Measurements from ENCODE around the gene HCLS1. TPM values are rescaled to one million over a fixed set of nuclear protein-coding genes. Genes with fewer than 3 reads are reported as not detected.

HCLS1 gene
- total and polyA plus RNA-seq, 9 of the 15 experiments (the other 6 are each of a cell fraction or from before 2014, with no cell fraction given): 4.8 to 34.1 (median 22.0) TPM

DNA sequence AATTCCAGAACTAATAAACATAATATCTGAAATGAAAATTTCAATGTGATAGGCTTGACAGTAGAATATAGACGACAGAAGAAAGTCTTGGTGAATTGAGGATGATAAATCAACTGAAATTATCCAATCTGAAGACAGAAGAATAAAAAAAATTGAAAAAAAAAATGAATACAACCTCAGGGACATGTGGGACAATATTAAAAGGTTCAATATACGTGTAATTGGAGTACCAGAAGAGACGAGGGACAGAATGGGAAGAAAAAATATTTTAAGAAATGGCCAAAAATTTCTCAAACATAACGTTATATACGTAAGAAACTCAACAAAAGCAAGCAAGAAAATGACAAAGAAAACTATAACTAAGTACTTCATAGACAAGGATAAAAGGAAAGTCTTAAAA lies 43.3 kb upstream of the HCLS1 start:
- peaks cover 10% of the 10 kb centered on the region; the same call in 1 of the 3 replicates for H3K36me3 ChIP-seq (ENCODE audit: control insufficient read depth, insufficient read depth, low read length)
- intact Hi-C loops (cut with micrococcal nuclease) (no loop called here), in situ Hi-C loops (cut with MboI) (no loop called here)
- ChIA-PET POLR2A (no interaction called here), CTCF (ENCODE audit: low intra/inter-chr PET ratio) (no interaction called here)
- no peaks in the 10 kb centered on the region for H3K27me3 ChIP-seq (ENCODE audit: control insufficient read depth in 2 of 2, insufficient read depth in 2 of 2, low read length in 2 of 2)
- no peak overlapping the region for H3K9ac ChIP-seq (ENCODE audit: insufficient read depth in 1 of 2, low read depth in 2 of 2, low read length in 2 of 2)
- WGBS (ENCODE audit: insufficient coverage, low coverage, missing lambda C conversion rate): 62% methylated on average over 5 of the region's 5 CpGs
- H3K4me2 ChIP-seq (ENCODE audit: insufficient read depth, low read length): no peak overlapping the region
- FAIRE-seq (no peak), ATAC-seq (no peak), DNase-seq (ENCODE audit: extremely low read depth in 1 of 4, low spot score in 3 of 4) (no peak)
- H3K4me1 ChIP-seq (replicated peaks in 1 of 2; ENCODE audit: control insufficient read depth in 2 of 2, insufficient read depth in 2 of 2, low read length in 2 of 2): no peaks in the 10 kb centered on the region
- H4K20me1 ChIP-seq (replicated peaks; ENCODE audit: control insufficient read depth, insufficient read depth, low read length): no peaks in the 10 kb centered on the region
- no peaks in the 10 kb centered on the region for H3K9me1 ChIP-seq (ENCODE audit: control insufficient read depth, insufficient read depth, low read length)
- no peak overlapping the region for H3K4me3 ChIP-seq
- no peaks in the 10 kb centered on the region for H3K9me3 ChIP-seq (replicated peaks; ENCODE audit: control insufficient read depth, insufficient read depth, low read depth, low read length)
- BruUV-seq (replicated peaks): no TSS peak
- H3K27ac ChIP-seq (ENCODE audit: extremely low read depth, low read depth, low read length): no peak overlapping the region
- TF ChIP-seq ZHX1 (conservative IDR thresholded peaks at IDR 0.05; ENCODE audit: low read length): no peak
- no peak for TF ChIP-seq TCFL5 (CRISPR knock-in tag; conservative IDR thresholded peaks at IDR 0.05)
- no peak for TF ChIP-seq ELF2 (CRISPR knock-in tag; IDR thresholded peaks at IDR 0.05)
- no peaks in the 10 kb centered on the region for H3K79me2 ChIP-seq (ENCODE audit: control insufficient read depth, insufficient read depth, low read length)
- H2AFZ ChIP-seq (ENCODE audit: low read depth, low read length): no peak overlapping the region

DNA sequence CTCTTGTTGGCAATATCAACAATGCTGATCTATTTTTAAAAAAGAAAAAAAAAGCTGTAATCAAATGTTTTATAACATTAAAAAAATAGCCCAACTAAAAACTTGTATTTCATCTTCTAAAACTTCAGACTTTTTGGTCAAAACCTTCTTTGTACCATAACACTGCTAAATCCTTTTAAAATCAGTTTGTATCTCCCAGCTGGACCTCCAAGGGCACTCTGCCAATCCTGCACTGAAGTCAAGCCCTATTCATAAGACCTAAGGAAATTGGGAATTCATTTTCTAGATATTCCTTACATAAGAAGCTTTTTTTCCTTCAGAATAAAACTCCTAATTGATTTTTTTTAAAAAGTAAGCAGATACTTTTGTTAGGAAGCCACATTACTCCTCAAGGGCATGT lies 38.2 kb upstream of the HCLS1 start:
- DNase-seq (ENCODE audit: extremely low read depth in 1 of 4, low spot score in 3 of 4): no peak
- Histone ChIP-seq H3K27ac (ENCODE audit: extremely low read depth, low read depth, low read length) (no peak overlapping the region), H3K27me3 (ENCODE audit: control insufficient read depth in 2 of 2, insufficient read depth in 2 of 2, low read length in 2 of 2) (no peaks in the 10 kb centered on the region), H3K4me3 (no peak overlapping the region), H3K4me2 (ENCODE audit: insufficient read depth, low read length) (no peak overlapping the region), H3K9me1 (ENCODE audit: control insufficient read depth, insufficient read depth, low read length) (no peaks in the 10 kb centered on the region), H4K20me1 (replicated peaks; ENCODE audit: control insufficient read depth, insufficient read depth, low read length) (no peaks in the 10 kb centered on the region), H3K9me3 (replicated peaks; ENCODE audit: control insufficient read depth, insufficient read depth, low read depth, low read length) (no peaks in the 10 kb centered on the region), H3K4me1 (replicated peaks in 1 of 2; ENCODE audit: control insufficient read depth in 2 of 2, insufficient read depth in 2 of 2, low read length in 2 of 2) (no peaks in the 10 kb centered on the region), H3K9ac (ENCODE audit: insufficient read depth in 1 of 2, low read depth in 2 of 2, low read length in 2 of 2) (no peak overlapping the region), H2AFZ (ENCODE audit: low read depth, low read length) (no peak overlapping the region), H3K36me3 (ENCODE audit: control insufficient read depth, insufficient read depth, low read length) (peaks cover 19% of the 10 kb centered on the region; the same call in 2 of the 3 replicates), H3K79me2 (ENCODE audit: control insufficient read depth, insufficient read depth, low read length) (no peaks in the 10 kb centered on the region)
- intact Hi-C loops (cut with micrococcal nuclease) (no loop called here), in situ Hi-C loops (cut with MboI) (no loop called here)
- CTCF ChIA-PET (ENCODE audit: low intra/inter-chr PET ratio): no interaction called here
- FAIRE-seq: no peak
- no TSS peak for BruUV-seq (replicated peaks)
- ATAC-seq: no peak
- POLR2A ChIA-PET: no interaction called here
- no peak for TF ChIP-seq SAP30 (IDR thresholded peaks at IDR 0.05; ENCODE audit: borderline replicate concordance, insufficient read depth, low read depth, low read length, poor library complexity, severe bottlenecking)
- TF ChIP-seq CHD1 (IDR thresholded peaks at IDR 0.05; ENCODE audit: low read length): no peak
- no peak for TF ChIP-seq ZNF75A (CRISPR knock-in tag; IDR thresholded peaks at IDR 0.05)
- no peak for TF ChIP-seq GABPB1 (CRISPR knock-in tag; IDR thresholded peaks at IDR 0.05)
- no peak for TF ChIP-seq FOXP1 (CRISPR knock-in tag; IDR thresholded peaks at IDR 0.05)
- TF ChIP-seq SAFB (IDR thresholded peaks at IDR 0.05; ENCODE audit: borderline replicate concordance, low read depth, low read length): no peak
- TF ChIP-seq KDM5B (IDR thresholded peaks at IDR 0.05; ENCODE audit: insufficient replicate concordance, low read depth, low read length): no peak
- no peak for TF ChIP-seq NFIX (CRISPR knock-in tag; IDR thresholded peaks at IDR 0.05; ENCODE audit: low read depth)
- TF ChIP-seq YBX1 (IDR thresholded peaks at IDR 0.05): no peak
- no peak for TF ChIP-seq DEAF1 (CRISPR knock-in tag; IDR thresholded peaks at IDR 0.05)
- TF ChIP-seq PML (IDR thresholded peaks at IDR 0.05; ENCODE audit: low read length): no peak
